ENCODE data around the gene ZNF324B. TPM values are rescaled to one million over a fixed set of nuclear protein-coding genes. Genes with fewer than 3 reads are reported as not detected.
A peak's percentile ranks its signal among the peaks of the same experiment; 100 is the strongest.
"Not testable (repeated sequence)": the region's sequence is repeated elsewhere in the genome, so short reads cannot be mapped to it uniquely, and the experiment has no call there.

The ZNF324B gene
- total RNA-seq, 1 donor from 2014 or later: 6.0 TPM

DNA sequence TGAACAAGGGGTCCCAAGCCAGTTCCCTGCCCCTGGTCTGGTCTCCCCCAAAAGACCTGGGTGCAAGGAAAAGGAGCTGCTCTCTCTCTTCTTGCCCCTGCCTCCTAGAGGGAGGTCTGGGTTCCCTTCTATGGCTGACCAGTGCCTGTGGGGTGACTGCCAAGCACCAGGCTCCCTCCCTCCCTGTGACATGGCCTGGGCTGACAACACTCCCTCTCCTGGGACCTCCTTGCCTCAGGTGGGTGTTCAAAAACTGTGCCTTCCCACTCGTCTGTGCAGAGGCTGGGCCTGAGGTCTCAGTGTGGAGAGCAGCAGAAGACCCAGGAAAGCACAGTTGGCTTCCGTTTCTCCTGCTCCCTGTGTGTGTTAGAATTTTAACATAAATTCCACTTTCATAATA, 29.4 kb downstream of the ZNF324B start:
- ATAC-seq: no peak

DNA sequence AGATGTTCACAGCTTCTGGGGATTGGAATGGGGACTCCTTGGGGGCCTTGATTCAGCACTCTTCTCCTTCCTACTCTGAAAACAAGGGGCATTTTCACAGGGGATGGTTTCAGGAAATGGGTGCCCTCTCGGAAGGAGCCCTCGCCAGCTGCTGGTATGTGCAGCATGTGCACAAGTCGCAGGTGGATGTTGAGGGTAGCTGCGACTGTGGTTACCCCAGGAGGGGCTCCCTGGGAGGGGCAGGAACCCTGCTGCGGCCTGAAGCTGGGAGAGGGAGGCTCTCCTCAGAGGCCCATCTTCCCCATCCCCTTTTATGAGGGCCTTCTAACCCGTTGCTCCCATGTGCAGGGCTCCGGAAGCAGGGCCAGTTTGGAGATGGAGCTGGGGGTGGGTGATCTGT, 30.9 kb downstream of the ZNF324B start:
- ATAC-seq: no peak

DNA sequence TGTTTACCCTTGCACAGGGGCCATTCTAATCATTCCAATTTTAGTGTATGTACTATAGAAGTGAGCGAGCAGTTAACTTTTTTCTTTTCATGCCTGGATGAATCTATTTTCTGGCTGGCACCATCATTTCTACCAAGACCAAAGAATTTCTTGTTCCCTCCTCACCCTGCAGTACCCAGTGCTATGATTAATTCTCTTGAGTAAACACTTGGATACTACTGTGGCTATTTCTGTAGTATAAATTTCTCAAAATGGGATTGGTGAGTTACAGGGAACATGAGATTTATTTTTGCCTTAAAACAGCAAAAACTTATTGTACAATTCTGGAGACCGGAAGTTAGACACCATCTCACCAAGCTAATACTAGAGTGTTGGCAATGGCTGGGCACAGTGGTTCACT, 32.4 kb downstream of the ZNF324B start:
- no peak for ATAC-seq

DNA sequence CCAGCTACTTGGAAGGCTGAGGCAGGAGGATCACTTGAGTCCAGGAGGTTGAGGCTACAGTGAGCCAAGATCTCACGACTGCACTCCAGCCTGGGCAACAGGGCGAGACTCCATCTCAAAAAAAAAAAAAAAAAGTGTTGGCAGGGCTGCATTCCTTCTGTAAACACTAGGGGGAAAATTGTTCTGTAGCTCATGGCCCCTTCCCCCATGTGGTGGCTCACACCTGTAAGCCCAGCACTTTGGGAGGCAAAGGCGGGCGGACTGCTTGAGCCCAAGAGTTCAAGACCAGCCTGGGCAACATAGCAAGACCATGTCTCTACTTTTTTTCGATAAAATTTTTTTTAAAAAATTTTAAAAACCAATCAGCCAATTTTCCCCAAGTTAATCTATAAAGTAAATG, 32.9 kb downstream of the ZNF324B start:
- ATAC-seq: not testable (repeated sequence)

DNA sequence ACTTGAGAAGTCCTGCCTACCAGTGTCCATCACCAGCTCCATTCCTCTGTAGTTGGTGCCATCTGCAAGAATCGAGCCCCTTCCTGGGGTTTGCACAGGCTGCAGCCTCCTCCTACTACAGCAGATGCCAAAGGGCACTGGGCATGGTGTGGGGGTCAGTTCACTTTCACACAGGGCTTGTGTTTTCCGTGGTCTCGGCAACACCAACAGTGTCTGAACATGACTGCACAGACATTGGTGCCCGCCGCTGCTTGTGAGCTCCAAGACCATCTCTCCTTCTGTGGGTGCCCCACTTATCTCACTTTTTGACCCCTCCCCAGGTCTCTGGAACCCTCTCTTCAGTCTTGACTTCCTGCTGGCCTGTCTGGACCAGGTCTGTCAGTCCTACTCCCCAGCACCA, 40.0 kb downstream of the ZNF324B start:
- no peak for ATAC-seq

DNA sequence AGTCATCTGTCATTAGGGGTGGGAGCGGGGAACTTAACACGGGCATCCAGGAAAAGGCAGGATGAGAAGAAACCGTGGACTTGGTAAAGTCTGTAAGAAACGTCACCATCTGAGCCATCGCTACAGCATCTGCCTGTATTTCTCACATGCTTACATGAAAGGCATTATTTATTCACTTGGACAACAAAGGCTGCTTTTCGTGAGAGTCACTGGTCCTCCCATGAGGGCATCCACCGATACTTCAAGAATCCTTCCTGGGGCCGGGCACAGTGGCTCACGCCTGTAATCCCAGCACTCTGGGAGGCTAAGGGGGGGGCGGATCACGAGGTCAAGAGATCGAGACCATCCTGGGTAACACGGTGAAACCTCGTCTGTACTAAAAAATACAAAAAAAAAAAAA, 40.8 kb downstream of the ZNF324B start:
- no peak for ATAC-seq

DNA sequence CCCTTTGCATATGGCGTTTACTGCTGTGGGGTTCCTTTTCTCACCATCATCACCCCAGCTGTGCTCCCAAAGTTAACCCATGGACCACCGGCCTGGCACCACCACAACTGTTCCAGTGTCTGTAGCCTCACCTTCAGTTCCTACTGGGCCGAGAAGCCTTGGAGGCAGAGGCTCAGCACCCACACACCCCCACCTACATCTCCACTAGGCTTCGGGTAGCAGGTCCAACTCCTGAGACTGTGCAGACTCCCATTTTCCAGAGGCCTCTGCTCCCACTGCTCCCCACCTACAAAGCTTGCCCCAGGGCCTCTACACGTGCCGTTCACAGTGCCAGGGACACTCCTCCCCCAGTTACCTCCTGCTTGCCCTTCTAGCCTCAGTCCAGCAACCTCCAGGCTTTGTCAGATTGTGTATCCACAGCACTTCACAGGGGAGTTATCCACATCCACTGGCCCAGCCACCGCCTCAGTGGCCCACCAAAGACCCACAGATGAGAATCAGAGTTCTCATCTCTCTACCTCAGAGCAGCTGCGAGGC, 46.3 kb downstream of the ZNF324B start:
- no peak for ATAC-seq

DNA sequence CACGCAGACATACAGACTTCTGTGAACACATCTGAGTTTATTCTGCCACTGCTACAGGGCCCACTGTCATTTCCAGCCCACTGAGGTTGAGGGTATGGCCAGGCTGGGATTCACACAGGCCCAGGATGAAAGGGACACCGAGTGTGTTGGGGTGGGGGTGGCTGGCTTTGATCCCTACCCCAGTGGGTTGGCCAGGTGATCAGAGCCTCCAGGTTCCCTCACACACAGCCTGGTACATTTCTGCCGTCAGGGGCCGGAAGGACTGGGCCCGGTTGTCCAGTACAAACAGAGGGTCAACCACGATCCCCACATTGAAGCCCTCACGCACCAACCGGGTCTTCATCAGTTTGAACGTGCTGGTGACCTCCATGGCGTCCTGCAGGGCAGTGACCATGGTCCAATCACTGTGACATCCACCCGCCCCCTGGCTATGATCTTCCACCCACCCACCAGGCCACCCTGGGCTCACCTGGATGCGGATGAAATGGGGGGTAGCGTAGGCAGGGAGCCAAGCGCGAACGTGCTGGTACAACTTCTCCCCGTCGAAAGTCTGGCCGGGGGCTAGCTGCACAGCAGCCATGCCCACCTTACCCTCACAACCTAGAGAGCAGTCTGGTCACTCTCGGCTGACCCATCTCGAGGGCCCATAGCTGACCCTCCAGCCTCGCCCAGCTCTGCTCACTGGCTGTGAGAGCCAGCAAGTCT, 47.0 kb downstream of the ZNF324B start:
- peak; percentile 0 for ATAC-seq

DNA sequence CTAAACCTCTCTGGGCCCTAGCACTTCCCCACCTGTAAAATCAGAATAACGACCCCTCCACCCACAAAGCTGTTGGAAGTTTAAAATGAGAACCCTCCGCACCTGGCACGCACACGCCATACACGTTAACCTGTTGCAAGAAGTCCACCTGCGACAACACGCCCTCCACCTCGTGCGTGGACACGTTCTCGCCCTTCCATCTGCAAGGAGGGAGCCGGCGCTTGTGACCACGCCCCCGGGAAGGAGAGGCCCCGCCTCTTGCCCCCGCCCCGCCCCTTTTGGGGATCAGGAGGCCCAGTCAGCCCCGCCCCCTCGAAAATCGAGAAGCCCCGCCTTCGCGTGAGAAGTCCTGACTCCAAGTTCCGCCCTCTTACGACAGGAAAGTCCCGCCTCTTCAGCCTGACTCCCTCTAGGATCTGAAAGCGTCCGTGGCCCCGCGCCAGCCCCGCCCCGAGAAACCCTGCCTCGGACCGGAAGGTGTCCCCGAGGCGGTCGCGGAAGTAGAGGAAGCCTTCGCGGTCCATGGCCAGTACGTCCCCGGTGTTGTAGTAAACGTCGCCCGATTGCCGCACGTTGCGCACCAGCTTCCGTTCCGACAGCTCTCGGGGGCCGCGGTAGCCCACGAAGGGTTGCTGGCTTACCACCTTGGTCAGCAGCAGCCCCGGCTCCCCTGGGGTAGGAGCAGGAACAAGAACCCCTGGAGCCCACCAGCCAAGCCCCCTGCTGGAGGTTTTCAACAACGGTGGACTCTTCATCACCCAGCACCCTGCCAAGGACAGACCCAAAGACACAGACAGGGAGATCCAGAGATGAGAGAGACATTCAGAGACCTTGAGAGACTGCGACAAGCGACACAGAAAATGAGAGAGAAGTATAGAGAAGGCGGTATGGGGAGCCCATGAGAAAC, 47.9 kb downstream of the ZNF324B start:
- ATAC-seq: peak; percentile 95

DNA sequence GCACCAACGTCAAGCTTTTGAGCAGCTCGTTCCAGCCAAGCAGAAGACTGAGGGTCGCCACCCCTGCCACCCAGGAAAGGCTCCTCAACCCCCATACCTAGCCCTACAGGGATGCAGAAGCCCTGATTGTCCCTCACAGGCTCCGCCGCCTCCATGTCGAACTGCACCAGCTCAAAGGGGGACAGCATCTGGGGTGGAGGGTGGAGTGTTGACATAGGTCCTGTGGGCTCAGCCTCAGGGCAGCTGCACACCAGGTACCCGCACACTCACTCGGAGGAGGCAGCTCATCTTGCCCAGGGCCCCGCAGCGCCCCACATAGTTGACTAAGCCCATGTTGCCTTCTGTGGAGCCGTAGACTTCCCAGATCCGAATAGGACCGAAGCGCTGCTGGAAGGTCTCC, 48.8 kb downstream of the ZNF324B start:
- ATAC-seq: no peak

Other genes starting within 250 kb of the ZNF324B start
- 20.0 TPM for gene ZNF544, start 222.7 kb upstream of the ZNF324B start, total RNA-seq
- gene ZNF8, start 172.7 kb upstream of the ZNF324B start, total RNA-seq: 2.9 TPM
- gene ERVK3-1, start 146.2 kb upstream of the ZNF324B start, total RNA-seq: 18.6 TPM
- gene ZSCAN22, start 124.6 kb upstream of the ZNF324B start, total RNA-seq: 2.5 TPM
- 3.5 TPM for gene A1BG, start 98.1 kb upstream of the ZNF324B start, total RNA-seq
- 1.1 TPM for gene ZNF497, start 88.9 kb upstream of the ZNF324B start, total RNA-seq
- gene ZNF837, start 70.6 kb upstream of the ZNF324B start, total RNA-seq: 2.7 TPM
- gene RPS5, start 64.4 kb upstream of the ZNF324B start, total RNA-seq: 1,223 TPM
- 14.7 TPM for gene RNF225, start 56.0 kb upstream of the ZNF324B start, total RNA-seq
- gene ZNF584, start 43.0 kb upstream of the ZNF324B start, total RNA-seq: 6.5 TPM
- 1.0 TPM for gene ZNF132, start 11.5 kb upstream of the ZNF324B start, total RNA-seq
- gene ZNF324, start 15.5 kb downstream of the ZNF324B start, total RNA-seq: 9.2 TPM
- 4.7 TPM for gene ZNF446, start 24.7 kb downstream of the ZNF324B start, total RNA-seq
- 6.4 TPM for gene SLC27A5, start 60.4 kb downstream of the ZNF324B start, total RNA-seq
- gene ZBTB45, start 68.2 kb downstream of the ZNF324B start, total RNA-seq: 8.0 TPM
- gene TRIM28, start 92.4 kb downstream of the ZNF324B start, total RNA-seq: 204 TPM
- gene CHMP2A, start 103.5 kb downstream of the ZNF324B start, total RNA-seq: 98.8 TPM
- 52.8 TPM for gene UBE2M, start 107.0 kb downstream of the ZNF324B start, total RNA-seq
- 9.4 TPM for gene MZF1, start 121.7 kb downstream of the ZNF324B start, total RNA-seq

Measured in esophagus mucosa (tissue), 1 donor.